AG04450 (cell line): ENCODE data around the gene OVAAL. TPM values are rescaled to one million over a fixed set of nuclear protein-coding genes. Genes with fewer than 3 reads are reported as not detected.

ENCODE experiments used
- CTCF ChIA-PET: fragments of 300-600, 350-600 bp; formaldehyde crosslinking; extraction: SDS; loops from one replicate; lab custom pipeline; 2022; ENCODE audit warnings: antibody characterized with exemption, inconsistent platforms; lab: Charles Lee
- POLR2A ChIA-PET: fragments of 350-600 bp; formaldehyde crosslinking; extraction: SDS; loops from one replicate; lab custom pipeline; 2021; ENCODE audit warnings: antibody characterized with exemption, inconsistent platforms; lab: Yijun Ruan, JAX
- DNase-seq: peaks from one replicate; pipeline ENCODE4 v3.0.0-alpha.2; 2011; ENCODE audit warnings: low read depth, low spot score
- H3K27ac ChIP-seq: one replicate; pipeline ENCODE4 v1.5.1; 2012; ENCODE audit warnings: low read depth, low read length, control low read depth
- H3K27me3 ChIP-seq: one replicate; pipeline ENCODE4 v1.6.0; 2012; ENCODE audit warnings: low read length; ENCODE audit not compliant: control insufficient read depth, insufficient read depth
- H3K4me3 ChIP-seq: 2 replicates; pipeline ENCODE4 v1.5.1; 2011; ENCODE audit warnings: mild to moderate bottlenecking, low read depth, low read length, control low read depth
- H3K9me3 ChIP-seq: 2 replicates; pipeline ENCODE4 v1.5.1; 2012; ENCODE audit warnings: low read length; ENCODE audit not compliant: control insufficient read depth, insufficient read depth
- CTCF ChIP-seq: IDR thresholded peaks from 2 replicates; pipeline ENCODE4 v1.5.1; 2011; ENCODE audit warnings: low read depth, low read length, control low read depth, inconsistent platforms
- polyA plus RNA-seq: library from polyadenylated mRNA; depleted of rRNA; stranded (reverse); fragments of >200 nt; gene quantifications from 2 replicates; pipeline ENCODE4 v1.2.3, GENCODE V29; 2011

The OVAAL gene
- polyA plus RNA-seq, 1 experiment, result not detected

- Histone ChIP-seq H3K4me3 (no peak overlapping the region), H3K27me3 (no peaks in the 10 kb centered on the region), H3K9me3 (no peaks in the 10 kb centered on the region), H3K27ac (peak overlapping the region; percentile 65)
- ChIA-PET POLR2A (no interaction called here), CTCF (interaction anchor here (1.0 kb wide), 1 partner anchor 302 kb away, joined by 3 read pairs; no protein-coding TSS in a partner anchor)
- no peak for TF ChIP-seq CTCF
- DNase-seq, result no peak
Observed at GRCh38 chr1:180560868-180561600, 2.3 kb downstream of the OVAAL start.

- H3K27ac ChIP-seq, result peak overlapping the region; percentile 52
- TF ChIP-seq CTCF, result no peak
- no peaks in the 10 kb centered on the region for H3K27me3 ChIP-seq
- ChIA-PET POLR2A (no interaction called here), CTCF (interaction anchor here (1.0 kb wide), 1 partner anchor 80 kb away, joined by 3 read pairs; no protein-coding TSS in a partner anchor)
- no peak overlapping the region for H3K4me3 ChIP-seq
- no peaks in the 10 kb centered on the region for H3K9me3 ChIP-seq
- no peak for DNase-seq
Observed at GRCh38 chr1:180562640-180563025, 3.9 kb downstream of the OVAAL start.

GRCh38 chr1:180563026-180563827 lies 4.5 kb downstream of the OVAAL start:
- no peak for TF ChIP-seq CTCF
- no peaks in the 10 kb centered on the region for H3K27me3 ChIP-seq
- CTCF ChIA-PET, result no interaction called here
- POLR2A ChIA-PET, result no interaction called here
- DNase-seq, result peak; percentile 38
- H3K9me3 ChIP-seq, result no peaks in the 10 kb centered on the region
- no peak overlapping the region for H3K4me3 ChIP-seq
- H3K27ac ChIP-seq, result peak overlapping the region; percentile 52

- no peak for TF ChIP-seq CTCF
- DNase-seq, result no peak
- Histone ChIP-seq H3K4me3 (no peak overlapping the region), H3K9me3 (no peaks in the 10 kb centered on the region), H3K27me3 (no peaks in the 10 kb centered on the region), H3K27ac (no peak overlapping the region)
- ChIA-PET POLR2A (no interaction called here), CTCF (no interaction called here)
Observed at GRCh38 chr1:180565121-180565871, 6.5 kb downstream of the OVAAL start.
